Large intestine (tissue), 3 donors: ENCODE measurements around the gene PPM1F. TPM values are rescaled to one million over a fixed set of nuclear protein-coding genes. Genes with fewer than 3 reads are reported as not detected.

Source experiments
- DNase-seq, 2 donors: peaks; one replicate each; pipeline versions ENCODE4 v3.0.0 to v3.0.0-alpha.2; 2013
- H3K27ac ChIP-seq: one replicate; pipeline ENCODE4 v1.5.1; 2013; ENCODE audit warnings: low read length
- H3K27me3 ChIP-seq: 2 replicates; pipeline ENCODE4 v1.6.1; 2013; ENCODE audit warnings: low read length; ENCODE audit not compliant: control insufficient read depth, insufficient read depth
- H3K36me3 ChIP-seq: 2 replicates; pipeline ENCODE4 v1.6.1; 2013; ENCODE audit warnings: low read length; ENCODE audit not compliant: control insufficient read depth, insufficient read depth
- H3K4me1 ChIP-seq: one replicate; pipeline ENCODE4 v1.6.1; 2013; ENCODE audit warnings: low read length; ENCODE audit not compliant: control insufficient read depth, insufficient read depth
- H3K4me3 ChIP-seq: one replicate; pipeline ENCODE4 v1.5.1; 2013; ENCODE audit warnings: low read length
- H3K9me3 ChIP-seq: one replicate; pipeline ENCODE4 v1.6.1; 2013; ENCODE audit warnings: mild to moderate bottlenecking, low read depth, low read length, moderate library complexity; ENCODE audit not compliant: control insufficient read depth
- WGBS: methylation state at CpG from one replicate; pipeline ENCODE4 v1.1.5; 2013; ENCODE audit warnings: low lambda C conversion rate; ENCODE audit not compliant: insufficient coverage; 5-methylcytosine and 5-hydroxymethylcytosine counted together
- polyA plus RNA-seq: library from polyadenylated mRNA; unstranded; fragments of 120-200 nt; gene quantifications from one replicate; pipeline ENCODE4 v1.2.1, GENCODE V29; 2013

Gene PPM1F
- polyA plus RNA-seq, 1 donor = 18.0 TPM

GRCh38 chr22:21977814-21978213, 25.2 kb upstream of the PPM1F start:
- DNase-seq = no peak
- H3K27ac ChIP-seq = no peak overlapping the region
- H3K4me3 ChIP-seq = no peak overlapping the region
- H3K9me3 ChIP-seq = no peaks in the 10 kb centered on the region
- H3K27me3 ChIP-seq = no peaks in the 10 kb centered on the region
- no peaks in the 10 kb centered on the region for H3K4me1 ChIP-seq
- WGBS = no CpG with 5 or more reads among the region's 1 CpG
- peaks cover 35% of the 10 kb centered on the region for H3K36me3 ChIP-seq

DNA sequence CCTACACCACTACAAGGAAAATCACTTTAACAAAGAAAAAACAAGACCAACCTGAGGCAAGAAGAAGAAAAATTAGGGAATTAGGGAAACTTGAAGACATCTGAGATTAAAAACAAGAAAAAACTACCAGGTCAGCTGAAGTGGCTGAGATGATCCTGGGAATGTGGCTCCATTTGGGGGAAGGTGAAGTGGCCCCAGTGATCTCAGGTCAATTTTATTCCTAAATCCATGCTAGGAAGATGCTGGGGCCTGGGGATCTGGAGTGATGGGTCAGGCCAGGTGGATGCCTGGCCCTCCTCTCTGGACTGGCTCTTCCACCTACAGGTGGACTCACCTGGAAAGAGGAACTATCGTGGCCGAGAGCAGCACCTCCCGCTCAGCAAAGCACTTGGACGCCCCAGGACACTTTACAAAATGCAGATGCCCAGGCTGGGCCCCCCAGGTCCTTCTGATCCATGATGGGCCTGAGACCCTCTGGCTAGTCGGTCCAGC, 23.3 kb upstream of the PPM1F start:
- H3K36me3 ChIP-seq = peaks cover 49% of the 10 kb centered on the region
- WGBS = no CpG with 5 or more reads among the region's 5 CpGs

GRCh38 chr22:21975273-21975672, 22.6 kb upstream of the PPM1F start:
- no peaks in the 10 kb centered on the region for H3K9me3 ChIP-seq
- H3K27ac ChIP-seq = no peak overlapping the region
- no peak for DNase-seq
- no peaks in the 10 kb centered on the region for H3K27me3 ChIP-seq
- 100% methylated on average over 1 of the region's 5 CpGs for WGBS
- H3K4me3 ChIP-seq = no peak overlapping the region
- H3K4me1 ChIP-seq = no peaks in the 10 kb centered on the region
- H3K36me3 ChIP-seq = peaks cover 55% of the 10 kb centered on the region

More for the DNA sequence above, 23.3 kb upstream of the PPM1F start:
- Histone ChIP-seq H3K4me3 (no peak overlapping the region), H3K9me3 (no peaks in the 10 kb centered on the region), H3K27ac (no peak overlapping the region), H3K27me3 (no peaks in the 10 kb centered on the region), H3K4me1 (no peaks in the 10 kb centered on the region)
- no peak for DNase-seq

GRCh38 chr22:21974058-21974649, 21.5 kb upstream of the PPM1F start:
- H3K27ac ChIP-seq = no peak overlapping the region
- H3K4me1 ChIP-seq = no peaks in the 10 kb centered on the region
- peaks cover 59% of the 10 kb centered on the region for H3K36me3 ChIP-seq
- WGBS = no CpG with 5 or more reads among the region's 12 CpGs
- no peaks in the 10 kb centered on the region for H3K27me3 ChIP-seq
- no peaks in the 10 kb centered on the region for H3K9me3 ChIP-seq
- no peak for DNase-seq
- H3K4me3 ChIP-seq = no peak overlapping the region

DNA sequence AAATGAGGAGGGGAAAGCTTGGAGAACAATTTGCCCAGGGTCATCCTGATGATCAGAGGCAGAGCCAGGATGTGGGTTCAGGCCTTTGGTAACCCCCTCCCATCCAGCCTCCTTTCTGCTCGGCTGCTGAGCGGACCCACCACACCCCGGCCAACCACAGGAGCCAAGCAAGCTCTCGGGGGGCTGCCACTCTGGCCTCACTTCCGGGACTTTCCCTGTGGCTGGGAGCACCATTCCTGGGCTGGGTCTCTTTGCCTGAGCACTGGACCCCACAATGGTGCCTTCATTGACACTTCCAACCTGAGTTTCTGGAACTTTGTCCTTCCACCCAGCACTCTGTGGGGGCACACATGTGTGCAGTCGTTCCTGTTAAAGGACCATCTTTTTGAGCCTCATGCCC, 20.2 kb upstream of the PPM1F start:
- Histone ChIP-seq H3K4me1 (no peaks in the 10 kb centered on the region), H3K9me3 (no peaks in the 10 kb centered on the region), H3K36me3 (peaks cover 69% of the 10 kb centered on the region), H3K4me3 (no peak overlapping the region), H3K27me3 (no peaks in the 10 kb centered on the region), H3K27ac (no peak overlapping the region)
- DNase-seq = no peak
- WGBS = no CpG with 5 or more reads among the region's 6 CpGs

GRCh38 chr22:21972293-21972779, 19.7 kb upstream of the PPM1F start:
- Histone ChIP-seq H3K9me3 (no peaks in the 10 kb centered on the region), H3K27ac (no peak overlapping the region), H3K27me3 (no peaks in the 10 kb centered on the region), H3K4me3 (no peak overlapping the region), H3K4me1 (no peaks in the 10 kb centered on the region), H3K36me3 (peaks cover 74% of the 10 kb centered on the region)
- no CpG with 5 or more reads among the region's 7 CpGs for WGBS
- no peak for DNase-seq

- no peaks in the 10 kb centered on the region for H3K4me1 ChIP-seq
- no peak for DNase-seq
- 100% methylated on average over 1 of the region's 7 CpGs for WGBS
- no peak overlapping the region for H3K4me3 ChIP-seq
- H3K9me3 ChIP-seq = no peaks in the 10 kb centered on the region
- H3K27me3 ChIP-seq = no peaks in the 10 kb centered on the region
- H3K27ac ChIP-seq = no peak overlapping the region
- H3K36me3 ChIP-seq = peaks cover 79% of the 10 kb centered on the region
Measured at GRCh38 chr22:21971858-21972275, 19.2 kb upstream of the PPM1F start.

- H3K27me3 ChIP-seq = no peaks in the 10 kb centered on the region
- H3K4me3 ChIP-seq = no peak overlapping the region
- H3K36me3 ChIP-seq = peaks cover 87% of the 10 kb centered on the region
- H3K27ac ChIP-seq = no peak overlapping the region
- WGBS = no CpG with 5 or more reads among the region's 18 CpGs
- no peak for DNase-seq
- no peaks in the 10 kb centered on the region for H3K9me3 ChIP-seq
- H3K4me1 ChIP-seq = no peaks in the 10 kb centered on the region
Measured at GRCh38 chr22:21970800-21971617, 18.4 kb upstream of the PPM1F start.

- Histone ChIP-seq H3K4me3 (no peak overlapping the region), H3K27me3 (no peaks in the 10 kb centered on the region), H3K4me1 (no peaks in the 10 kb centered on the region), H3K27ac (no peak overlapping the region), H3K36me3 (peaks cover 89% of the 10 kb centered on the region), H3K9me3 (no peaks in the 10 kb centered on the region)
- no peak for DNase-seq
- no CpG with 5 or more reads among the region's 19 CpGs for WGBS
Measured at GRCh38 chr22:21970037-21970799, 17.6 kb upstream of the PPM1F start.

GRCh38 chr22:21968452-21969129, 15.9 kb upstream of the PPM1F start:
- no peaks in the 10 kb centered on the region for H3K27me3 ChIP-seq
- H3K4me3 ChIP-seq = no peak overlapping the region
- H3K4me1 ChIP-seq = no peaks in the 10 kb centered on the region
- H3K9me3 ChIP-seq = no peaks in the 10 kb centered on the region
- no CpG with 5 or more reads among the region's 5 CpGs for WGBS
- no peak overlapping the region for H3K27ac ChIP-seq
- H3K36me3 ChIP-seq = peaks cover 89% of the 10 kb centered on the region
- DNase-seq = no peak
